PFSK-1 (cell line): ENCODE data around the gene SLC7A4.

Experiments used
- FOXP2 ChIP-seq: optimal IDR thresholded peaks from 2 replicates; pipeline ENCODE3; 2011; ENCODE audit warnings: borderline replicate concordance, control low read depth, inconsistent platforms; ENCODE audit not compliant: insufficient read depth; ENCODE audit errors: extremely low read length, extremely low read depth
- POLR2AphosphoS5 ChIP-seq: IDR thresholded peaks from 2 replicates; pipeline ENCODE4 v1.6.1; 2012; ENCODE audit warnings: low read depth, mild to moderate bottlenecking, control low read depth, low read length, moderate library complexity
- REST ChIP-seq, 2 experiments: IDR thresholded peaks; 2 replicates each; pipeline versions ENCODE4 v1.6.1 to v1.8.0; 2011 to 2012; ENCODE audit warnings: low read depth in 2 of 2, low read length in 2 of 2, control low read depth in 1 of 2, inconsistent platforms in 1 of 2, mild to moderate bottlenecking in 1 of 2, moderate library complexity in 1 of 2; ENCODE audit not compliant: insufficient read depth in 1 of 2
- SIN3A ChIP-seq: IDR thresholded peaks from 2 replicates; pipeline ENCODE4 v1.6.1; 2012; ENCODE audit warnings: mild to moderate bottlenecking, low read length, moderate library complexity, borderline replicate concordance; ENCODE audit not compliant: insufficient read depth
- TAF1 ChIP-seq: IDR thresholded peaks from 2 replicates; pipeline ENCODE4 v1.6.1; 2012; ENCODE audit warnings: low read length, control low read depth, borderline replicate concordance; ENCODE audit not compliant: insufficient read depth

The SLC7A4 gene

DNA sequence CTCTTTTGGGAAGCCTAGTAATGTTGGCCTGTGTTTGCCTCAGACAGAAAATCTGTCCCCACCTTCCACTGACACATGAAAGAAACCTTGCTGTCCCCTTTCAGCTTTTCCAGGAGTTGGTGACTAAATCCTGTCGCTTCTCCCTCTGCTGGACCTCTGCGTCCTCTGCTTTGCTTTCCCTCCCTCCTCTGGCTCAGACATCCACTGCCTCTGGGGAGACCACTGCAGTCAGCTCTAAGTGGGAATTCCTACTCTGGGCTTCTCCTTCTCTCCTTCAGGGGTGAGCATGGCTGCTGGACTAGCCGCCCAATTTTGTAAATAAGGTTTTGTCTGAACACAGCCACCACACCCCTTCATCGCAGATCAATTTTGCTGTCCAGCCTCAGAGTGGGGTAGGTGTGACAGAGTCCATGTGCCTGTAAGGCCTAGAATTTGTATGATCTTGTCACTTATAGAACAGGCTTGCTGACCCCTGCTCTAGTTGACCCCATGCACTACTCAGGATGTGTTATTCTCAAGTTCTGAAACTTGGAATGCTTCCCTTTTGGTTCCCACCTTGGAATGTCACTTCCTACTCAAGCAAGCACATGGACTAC lies 36.4 kb upstream of the SLC7A4 start:
- TF ChIP-seq REST (IDR thresholded peaks at IDR 0.05; ENCODE audit: insufficient read depth in 1 of 2, low read depth in 2 of 2, low read length in 2 of 2) (no peak), TAF1 (no peak), SIN3A (no peak), FOXP2 (no peak), POLR2AphosphoS5 (no peak)

DNA sequence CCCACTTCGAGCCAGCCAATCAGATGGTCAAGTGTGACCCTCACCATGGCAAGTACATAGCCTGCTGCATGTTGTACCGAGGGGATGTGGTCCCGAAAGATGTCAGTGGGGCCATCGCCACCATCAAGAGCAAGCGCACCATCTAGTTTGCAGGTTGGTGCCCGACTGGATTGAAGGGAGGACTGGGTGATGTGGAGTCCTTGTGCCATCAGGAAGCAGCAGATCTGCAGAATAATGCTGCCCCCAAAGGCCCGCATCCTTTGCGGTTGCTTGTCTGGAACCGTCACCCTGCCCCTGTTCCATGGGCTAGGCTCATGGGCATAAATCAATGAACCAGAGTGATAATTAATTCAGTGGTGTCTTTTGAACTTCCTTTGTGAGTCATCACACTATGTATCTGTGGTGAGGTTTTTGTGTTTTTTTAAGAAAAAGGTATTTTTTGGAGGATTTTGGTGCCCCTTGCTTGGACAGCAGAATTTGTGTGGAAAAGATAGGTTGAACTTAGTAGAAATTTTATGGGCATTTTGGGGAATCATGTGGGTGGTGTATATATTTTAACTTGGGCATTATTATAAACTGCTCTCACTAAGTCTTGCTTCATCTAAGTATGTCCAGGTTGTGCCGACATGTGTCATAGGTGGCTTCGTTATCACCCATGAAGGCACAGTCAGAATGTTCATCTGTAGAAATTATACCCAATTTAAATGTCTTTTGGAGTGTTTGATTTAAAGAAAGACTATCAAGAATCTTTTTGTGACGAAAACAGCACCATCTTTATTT lies 35.7 kb upstream of the SLC7A4 start:
- TF ChIP-seq POLR2AphosphoS5 (no peak), FOXP2 (no peak), SIN3A (no peak), REST (IDR thresholded peaks at IDR 0.05; ENCODE audit: insufficient read depth in 1 of 2, low read depth in 2 of 2, low read length in 2 of 2) (no peak), TAF1 (no peak)

DNA sequence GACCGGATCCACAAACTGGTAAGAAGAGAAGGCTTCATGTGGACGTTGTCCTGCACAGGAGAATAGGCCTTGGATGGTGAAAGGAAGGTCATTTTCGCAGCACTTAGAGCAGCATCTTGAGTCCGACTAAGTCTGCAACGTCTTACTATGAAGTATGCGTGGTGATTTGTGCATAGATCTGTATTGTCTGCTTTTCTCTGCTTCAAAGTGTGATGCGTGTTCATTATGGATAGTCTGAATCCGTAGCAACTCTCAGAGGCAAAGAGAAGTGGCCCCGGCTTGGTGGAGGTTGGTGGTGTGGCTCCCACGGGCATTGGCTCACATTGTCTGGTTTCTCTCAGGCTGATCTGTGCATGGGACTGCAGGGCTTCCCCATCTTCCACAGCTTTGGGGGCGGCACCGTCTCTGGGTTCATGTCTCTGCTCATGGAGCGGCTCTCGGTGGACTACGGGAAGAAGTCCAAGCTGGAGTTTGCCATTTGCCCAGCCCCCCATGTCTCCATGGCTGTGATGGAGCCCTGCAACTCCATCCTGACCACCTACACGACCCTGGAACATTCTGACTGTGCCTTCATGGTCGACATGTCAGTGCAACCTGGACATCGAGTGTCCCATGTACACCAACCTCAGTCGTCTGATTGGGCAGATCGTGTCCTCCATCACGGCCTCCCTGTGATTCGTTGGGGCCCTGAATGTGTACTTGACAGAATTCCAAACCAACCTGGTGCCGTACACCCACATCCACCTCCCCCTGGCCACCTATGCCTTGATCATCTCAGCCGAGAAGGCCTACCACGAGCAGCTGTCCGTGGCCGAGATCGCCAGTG lies 34.9 kb upstream of the SLC7A4 start:
- TF ChIP-seq FOXP2 (no peak), REST (IDR thresholded peaks at IDR 0.05; ENCODE audit: insufficient read depth in 1 of 2, low read depth in 2 of 2, low read length in 2 of 2) (no peak), TAF1 (no peak), POLR2AphosphoS5 (no peak), SIN3A (no peak)

DNA sequence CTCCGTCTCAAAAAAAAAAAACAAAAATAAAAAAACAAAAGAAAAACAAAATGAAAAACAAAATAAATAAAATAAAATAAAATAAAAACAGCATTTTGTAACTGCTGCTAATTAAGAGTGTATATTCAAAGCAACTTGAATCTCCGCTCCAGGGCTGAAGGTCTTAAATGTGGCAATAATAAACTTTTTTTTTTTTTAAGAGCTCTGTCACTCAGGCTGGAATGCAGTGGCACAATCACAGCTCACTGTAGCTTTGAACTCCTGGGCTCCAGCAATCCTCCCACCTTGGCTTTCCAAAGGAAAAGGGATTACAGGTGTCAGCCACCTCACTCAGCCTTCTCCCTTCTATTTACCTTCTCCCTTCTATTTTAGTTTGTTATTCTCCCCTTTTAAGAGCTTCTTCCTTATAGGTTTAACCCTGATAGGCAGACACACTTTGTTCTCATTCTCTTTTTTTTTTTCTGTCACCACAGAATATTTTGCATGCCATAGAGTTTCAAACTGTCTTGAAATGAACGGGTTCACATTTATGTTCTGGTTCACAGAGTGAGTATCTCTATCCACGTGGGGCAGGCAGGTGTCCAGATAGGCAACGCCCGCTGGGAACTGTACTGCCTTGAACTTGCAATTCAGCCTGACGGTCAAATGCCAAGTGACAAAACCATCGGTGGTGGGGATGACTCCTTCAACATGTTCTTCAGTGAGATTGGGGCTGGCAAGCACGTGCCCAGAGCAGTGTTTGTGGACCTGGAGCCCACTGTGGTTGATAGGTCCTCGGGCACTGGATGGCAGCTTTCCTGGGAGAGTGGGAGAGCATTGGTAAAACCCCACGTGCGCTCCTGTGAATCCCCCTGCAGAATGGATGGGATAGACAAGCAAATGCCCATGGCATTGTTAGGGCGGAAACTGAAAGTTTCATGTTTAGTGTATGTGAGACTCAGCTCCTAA lies 32.8 kb upstream of the SLC7A4 start:
- TF ChIP-seq FOXP2: no peak
- TF ChIP-seq POLR2AphosphoS5: no peak
- no peak for TF ChIP-seq TAF1
- no peak for TF ChIP-seq REST (IDR thresholded peaks at IDR 0.05; ENCODE audit: insufficient read depth in 1 of 2, low read depth in 2 of 2, low read length in 2 of 2)
- TF ChIP-seq SIN3A: no peak
